Measurements from ENCODE around the gene ITPR2.

GRCh38 chr12:26643532-26644315 lies 189.3 kb downstream of the ITPR2 start:
- TF ChIP-seq CTCF (IDR thresholded peaks at IDR 0.05; ENCODE audit: low read length) = no peak
- TF ChIP-seq EZH2 (optimal IDR thresholded peaks at IDR 0.05; ENCODE audit: low read depth, low read length) = no peak

All from MM.1S (cell line).